H1 (cell line): Measurements from ENCODE around the gene SHISAL2B. TPM values are rescaled to one million over a fixed set of nuclear protein-coding genes. Genes with fewer than 3 reads are reported as not detected.

Experiments used
- CTCF ChIA-PET: fragments of 300-600 bp; sonication (Branson Sonifier 250); formaldehyde crosslinking; loops from one replicate; lab custom pipeline; 2021; ENCODE audit not compliant: partially characterized antibody; lab: Charles Lee
- POLR2A ChIA-PET: fragments of 300-600 bp; sonication (Branson Sonifier 250); formaldehyde crosslinking; loops from one replicate; lab custom pipeline; 2021; ENCODE audit warnings: inconsistent platforms; ENCODE audit not compliant: partially characterized antibody; lab: Charles Lee
- DNase-seq, 2 experiments: peaks; one replicate each; pipeline versions ENCODE4 v3.0.0 to v3.0.0-alpha.2; 2010 to 2022; ENCODE audit warnings: low spot score in 2 of 2, low read depth in 1 of 2, mixed read lengths in 1 of 2
- FAIRE-seq: peaks from 2 replicates; lab custom pipeline; 2011; peaks lifted over from hg19 to GRCh38; lab: Jason Lieb, UNC
- H2AFZ ChIP-seq: 2 replicates; pipeline ENCODE4 v1.8.1; 2012; ENCODE audit warnings: low read length, inconsistent platforms
- H2AK5ac ChIP-seq: 2 replicates; pipeline ENCODE4 v1.6.1; 2013; ENCODE audit warnings: low read depth, low read length
- H2BK120ac ChIP-seq: replicated peaks from 2 replicates; pipeline ENCODE3; 2013; ENCODE audit warnings: low read depth, low read length, inconsistent platforms
- H2BK12ac ChIP-seq: 2 replicates; pipeline ENCODE4 v1.6.1; 2013; ENCODE audit warnings: low read depth, low read length
- H2BK15ac ChIP-seq: 2 replicates; pipeline ENCODE4 v1.6.1; 2013; ENCODE audit warnings: low read length
- H2BK20ac ChIP-seq: 2 replicates; pipeline ENCODE4 v1.6.1; 2013; ENCODE audit warnings: low read length
- H2BK5ac ChIP-seq: 2 replicates; pipeline ENCODE4 v1.6.1; 2013; ENCODE audit warnings: low read depth, low read length
- H3K14ac ChIP-seq: 2 replicates; pipeline ENCODE4 v1.6.1; 2013; ENCODE audit warnings: inconsistent platforms; ENCODE audit not compliant: insufficient read length
- H3K18ac ChIP-seq: 2 replicates; pipeline ENCODE4 v1.6.1; 2013; ENCODE audit warnings: low read length; ENCODE audit errors: extremely low read depth
- H3K23ac ChIP-seq: 2 replicates; pipeline ENCODE4 v1.6.1; 2013; ENCODE audit warnings: inconsistent platforms; ENCODE audit not compliant: insufficient read length
- H3K23me2 ChIP-seq: 2 replicates; pipeline ENCODE4 v1.6.1; 2013; ENCODE audit warnings: low read depth, low read length
- H3K27ac ChIP-seq: 2 replicates; pipeline ENCODE4 v1.6.1; 2011; ENCODE audit warnings: low read depth, low read length, inconsistent platforms
- H3K27me3 ChIP-seq, 4 experiments: replicated peaks in 1 of 4; 1 replicate in 1 of 4; 2 replicates in 3 of 4; pipeline versions ENCODE4 v1.6.1 to v1.8.1; 2011 to 2013; ENCODE audit warnings: low read length in 3 of 4, mild to moderate bottlenecking in 3 of 4, inconsistent platforms in 2 of 4, mixed read lengths in 2 of 4, moderate library complexity in 1 of 4; ENCODE audit not compliant: control insufficient read depth in 3 of 4, insufficient read depth in 3 of 4; ENCODE audit errors: extremely low read depth in 1 of 4
- H3K36me3 ChIP-seq, 4 experiments: 2 replicates each; pipeline versions ENCODE4 v1.6.1 to v1.8.1; 2011 to 2013; ENCODE audit warnings: mild to moderate bottlenecking in 4 of 4, low read length in 3 of 4, moderate library complexity in 2 of 4, control low read depth in 1 of 4, inconsistent platforms in 1 of 4; ENCODE audit not compliant: insufficient read depth in 4 of 4, control insufficient read depth in 2 of 4
- H3K4ac ChIP-seq: replicated peaks from 2 replicates; pipeline ENCODE3; 2013; ENCODE audit warnings: low read length, low read depth, mixed read lengths, inconsistent platforms; ENCODE audit not compliant: insufficient read length
- H3K4me1 ChIP-seq, 4 experiments: replicated peaks in 1 of 4; 1 replicate in 1 of 4; 2 replicates in 3 of 4; pipeline versions ENCODE4 v1.6.1 to v1.8.1; 2011 to 2013; ENCODE audit warnings: low read length in 3 of 4, inconsistent platforms in 2 of 4, mixed read lengths in 1 of 4; ENCODE audit not compliant: insufficient read depth in 4 of 4, control insufficient read depth in 3 of 4
- H3K4me2 ChIP-seq, 2 experiments: 2 replicates each; pipeline versions ENCODE4 v1.6.1 to v1.8.1; 2011 to 2013; ENCODE audit warnings: low read depth in 2 of 2, low read length in 2 of 2, control low read depth in 1 of 2, inconsistent platforms in 1 of 2, mild to moderate bottlenecking in 1 of 2; ENCODE audit not compliant: insufficient read depth in 1 of 2
- H3K4me3 ChIP-seq, 4 experiments: fragments of 200-600, 300-600 bp in 1 of 4; sonication (generic), shearing (Covaris generic), sonication (Bioruptor Twin) in 1 of 4; 2 replicates each; pipeline versions ENCODE4 v1.5.1 to v1.8.1; 2011 to 2016; ENCODE audit warnings: low read length in 4 of 4, low read depth in 3 of 4, control low read depth in 2 of 4, inconsistent platforms in 2 of 4, mild to moderate bottlenecking in 2 of 4, mixed read lengths in 1 of 4, moderate library complexity in 1 of 4; ENCODE audit not compliant: insufficient read depth in 2 of 4; ENCODE audit errors: extremely low read depth in 1 of 4
- H3K56ac ChIP-seq: replicated peaks from 2 replicates; pipeline ENCODE3; 2013; ENCODE audit warnings: low read depth, mild to moderate bottlenecking, mixed read lengths, low read length, inconsistent platforms; ENCODE audit not compliant: insufficient read length
- H3K79me1 ChIP-seq: 2 replicates; pipeline ENCODE4 v1.6.1; 2013; ENCODE audit warnings: low read depth, low read length, control low read depth
- H3K79me2 ChIP-seq, 2 experiments: 2 replicates each; pipeline versions ENCODE4 v1.6.1 to v1.8.1; 2012 to 2013; ENCODE audit warnings: low read length in 2 of 2, mild to moderate bottlenecking in 2 of 2, inconsistent platforms in 1 of 2; ENCODE audit not compliant: insufficient read depth in 2 of 2, control insufficient read depth in 1 of 2
- H3K9ac ChIP-seq, 4 experiments: replicated peaks in 1 of 4; 1 replicate in 1 of 4; 2 replicates in 3 of 4; pipeline versions ENCODE4 v1.6.1 to v1.8.1; 2011 to 2013; ENCODE audit warnings: low read depth in 3 of 4, low read length in 3 of 4, control low read depth in 2 of 4, mild to moderate bottlenecking in 2 of 4, moderate library complexity in 2 of 4, inconsistent platforms in 1 of 4; ENCODE audit errors: extremely low read depth in 1 of 4
- H3K9me3 ChIP-seq, 2 experiments: 2 replicates each; pipeline versions ENCODE4 v1.6.1 to v1.8.1; 2012 to 2013; ENCODE audit warnings: mild to moderate bottlenecking in 2 of 2, moderate library complexity in 2 of 2, control low read depth in 1 of 2, inconsistent platforms in 1 of 2, low read depth in 1 of 2, low read length in 1 of 2, mixed read lengths in 1 of 2; ENCODE audit not compliant: insufficient read depth in 2 of 2
- H4K20me1 ChIP-seq, 2 experiments: replicated peaks in 1 of 2; 2 replicates each; pipeline versions ENCODE3 to v1.8.1; 2011 to 2013; ENCODE audit warnings: inconsistent platforms in 2 of 2, low read length in 2 of 2, mild to moderate bottlenecking in 1 of 2; ENCODE audit not compliant: insufficient read depth in 2 of 2, control insufficient read depth in 1 of 2
- H4K5ac ChIP-seq: 2 replicates; pipeline ENCODE4 v1.6.1; 2013; ENCODE audit warnings: low read length, low read depth, mixed read lengths, inconsistent platforms; ENCODE audit not compliant: insufficient read length
- H4K8ac ChIP-seq: 2 replicates; pipeline ENCODE4 v1.8.0; 2013; ENCODE audit warnings: mild to moderate bottlenecking, moderate library complexity, low read length, inconsistent platforms; ENCODE audit not compliant: insufficient read depth; ENCODE audit errors: extremely low read depth
- H4K91ac ChIP-seq: replicated peaks from 2 replicates; pipeline ENCODE3; 2013; ENCODE audit warnings: low read length, mixed read lengths, inconsistent platforms; ENCODE audit not compliant: insufficient read length
- CEBPB ChIP-seq: IDR thresholded peaks from 2 replicates; pipeline ENCODE4 v1.6.1; 2012; ENCODE audit warnings: low read depth, low read length
- KDM5A ChIP-seq: fragments of 200-600 bp; IDR thresholded peaks from 2 replicates; pipeline ENCODE4 v1.7.1; 2012; ENCODE audit warnings: mild to moderate bottlenecking, low read length, inconsistent platforms, mixed read lengths
- WGBS, 2 experiments: shearing (Covaris generic) in 1 of 2; methylation state at CpG; one replicate each; pipeline versions ENCODE4 v1.1.6 to v1.1.7; 2013 to 2015; ENCODE audit warnings: low lambda C conversion rate in 2 of 2, mixed read lengths in 2 of 2, inconsistent platforms in 1 of 2, low coverage in 1 of 2, missing lambda C conversion rate in 1 of 2; ENCODE audit not compliant: insufficient replicate concordance in 2 of 2, insufficient coverage in 1 of 2, insufficient read length in 1 of 2; ENCODE audit errors: extremely low coverage in 1 of 2, missing lambda C conversion rate in 1 of 2; 5-methylcytosine and 5-hydroxymethylcytosine counted together
- polyA plus RNA-seq, 7 experiments: library from polyadenylated mRNA; depleted of rRNA in 3 of 7; stranded (reverse) in 5 of 7; unstranded in 2 of 7; fragments of >200 nt in 5 of 7; fragments of 200-250 nt in 2 of 7; gene quantifications; 1 replicate in 5 of 7; 2 replicates in 1 of 7; 4 replicates in 1 of 7; pipeline versions ENCODE4 v1.2.1 to v1.2.3, GENCODE V29; 2011 to 2013; ENCODE audit warnings: missing spikeins in 2 of 7, mixed read lengths in 2 of 7
- total RNA-seq: library from RNA; stranded (reverse); fragmentation: NEBNext Ultra II Directional; extraction: Animal tissue kit (Norgen Biotek cat#: 25700); gene quantifications from 2 replicates; pipeline ENCODE4 v1.2.1, GENCODE V29; 2021

Gene SHISAL2B
- total and polyA plus RNA-seq, 2 of the 8 experiments (the other 6 are each of a cell fraction or from before 2014, with no cell fraction given): 10.6 to 14.2 TPM

DNA sequence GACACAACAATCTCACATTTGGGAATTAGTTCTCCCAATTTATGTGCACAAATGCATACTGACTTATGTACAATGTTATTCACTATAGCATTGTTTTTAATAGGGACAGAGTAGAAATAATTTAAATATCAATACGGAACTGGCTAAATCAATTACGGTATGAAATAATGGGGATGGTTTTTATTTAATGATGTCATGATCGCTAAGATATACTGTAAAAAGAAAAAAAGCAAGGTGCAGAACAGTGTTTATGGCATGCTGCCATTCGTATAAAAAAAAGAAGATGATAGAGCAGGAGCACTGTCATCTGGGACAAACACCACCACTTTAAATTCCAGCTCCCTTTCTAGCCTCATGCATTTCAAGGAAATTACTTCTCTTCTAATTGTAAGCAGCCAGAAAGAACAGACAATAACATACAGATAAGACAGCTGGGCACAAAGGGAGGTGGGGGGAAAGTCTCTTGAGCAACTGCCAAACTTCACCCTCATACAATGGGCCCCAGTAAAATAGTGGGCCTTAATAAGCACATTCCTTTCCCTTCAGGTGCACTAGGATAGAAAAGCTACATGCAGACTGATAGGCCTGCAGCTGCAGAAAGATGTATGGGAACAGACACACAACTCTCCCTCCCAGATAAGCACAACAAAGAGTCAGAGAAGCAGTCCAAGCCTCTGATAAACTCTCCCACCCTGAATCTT is 69.8 kb downstream of the SHISAL2B start:
- H3K36me3 ChIP-seq: peaks cover 0 to 28% (median 10%) of the 10 kb centered on the region in 4 experiments; a peak in 4 of 8 replicates
- H2BK5ac ChIP-seq: no peak overlapping the region
- FAIRE-seq: no peak
- H2AFZ ChIP-seq: no peak overlapping the region
- no peaks in the 10 kb centered on the region for H3K27me3 ChIP-seq
- H3K27ac ChIP-seq: no peak overlapping the region
- 85 to 100% methylated on average over 2 to 4 of the region's 4 CpGs for WGBS, 2 experiments
- no peak overlapping the region for H2BK12ac ChIP-seq
- no peak overlapping the region for H3K9ac ChIP-seq
- no peak overlapping the region for H3K56ac ChIP-seq
- H3K18ac ChIP-seq: no peak overlapping the region
- peaks cover 2% of the 10 kb centered on the region for H3K79me1 ChIP-seq
- H4K5ac ChIP-seq: no peak overlapping the region
- no peak overlapping the region for H3K4me3 ChIP-seq
- H2BK15ac ChIP-seq: no peak overlapping the region
- no peak overlapping the region for H3K23ac ChIP-seq
- no peaks in the 10 kb centered on the region for H3K9me3 ChIP-seq
- H3K79me2 ChIP-seq: peaks cover 0 to 80% of the 10 kb centered on the region in 2 experiments; a peak in 3 of 4 replicates
- no peak overlapping the region for H2BK120ac ChIP-seq
- H3K4ac ChIP-seq: no peak overlapping the region
- H2BK20ac ChIP-seq: no peak overlapping the region
- POLR2A ChIA-PET: interaction anchor here (0.7 to 1.2 kb wide), 4 partner anchors 9 to 29 kb away, joined by 3 to 4 read pairs (median 3); partner anchors contain the start of genes CWC27 and SREK1IP1
- no peak overlapping the region for H2AK5ac ChIP-seq
- H3K4me1 ChIP-seq: no peaks in the 10 kb centered on the region; a peak in 1 of 7 replicates
- TF ChIP-seq KDM5A (no peak), CEBPB (0 out of 2 replicates have a peak, but pooled peaks have one; percentile 22)
- CTCF ChIA-PET: interaction anchor here (4.0 kb wide), 1 partner anchor 125 kb away, joined by 14 read pairs; no protein-coding TSS in a partner anchor
- H4K20me1 ChIP-seq: peaks cover 3 to 5% of the 10 kb centered on the region in 2 experiments
- no peak overlapping the region for H4K8ac ChIP-seq
- H3K4me2 ChIP-seq: peak overlapping the region in 1 of 2 experiments; percentile 17; a peak in 1 of 4 replicates
- no peaks in the 10 kb centered on the region for H3K23me2 ChIP-seq
- no peak overlapping the region for H4K91ac ChIP-seq
- H3K14ac ChIP-seq: no peak overlapping the region
- DNase-seq: no peak
